Retinal pigment epithelial cell (primary cell): Measurements from ENCODE around the gene TEX2.

Source experiments
- DNase-seq: peaks from one replicate; pipeline ENCODE4 v3.0.0-alpha.2; 2010; ENCODE audit warnings: low read depth
- H3K4me3 ChIP-seq: 2 replicates; pipeline ENCODE4 v1.5.1; 2011; ENCODE audit warnings: mild to moderate bottlenecking, low read length, control low read depth, moderate library complexity
- CTCF ChIP-seq: conservative IDR thresholded peaks from 2 replicates; pipeline ENCODE4 v1.5.1; 2011; ENCODE audit warnings: low read depth, low read length, control low read depth, inconsistent platforms

Gene TEX2

GRCh38 chr17:64110379-64111152 lies 152.5 kb downstream of the TEX2 start:
- no peak for DNase-seq
- H3K4me3 ChIP-seq, result no peak overlapping the region
- no peak for TF ChIP-seq CTCF

GRCh38 chr17:64109400-64109799 lies 153.7 kb downstream of the TEX2 start:
- TF ChIP-seq CTCF, result no peak
- no peak overlapping the region for H3K4me3 ChIP-seq
- DNase-seq, result no peak

GRCh38 chr17:64107500-64108236 lies 155.4 kb downstream of the TEX2 start:
- no peak for DNase-seq
- H3K4me3 ChIP-seq, result no peak overlapping the region
- TF ChIP-seq CTCF, result no peak

- H3K4me3 ChIP-seq, result no peak overlapping the region
- no peak for DNase-seq
- no peak for TF ChIP-seq CTCF
Measured at GRCh38 chr17:64106918-64107317, 156.1 kb downstream of the TEX2 start.

- no peak for DNase-seq
Measured at GRCh38 chr17:64103391-64104364, 159.4 kb downstream of the TEX2 start.

More at GRCh38 chr17:64103391-64104364, 159.4 kb downstream of the TEX2 start:
- TF ChIP-seq CTCF, result no peak
- no peak overlapping the region for H3K4me3 ChIP-seq
